ENCODE results near the gene WDFY1.
A peak's percentile ranks its signal among the peaks of the same experiment; 100 is the strongest.

The WDFY1 gene, protein sequence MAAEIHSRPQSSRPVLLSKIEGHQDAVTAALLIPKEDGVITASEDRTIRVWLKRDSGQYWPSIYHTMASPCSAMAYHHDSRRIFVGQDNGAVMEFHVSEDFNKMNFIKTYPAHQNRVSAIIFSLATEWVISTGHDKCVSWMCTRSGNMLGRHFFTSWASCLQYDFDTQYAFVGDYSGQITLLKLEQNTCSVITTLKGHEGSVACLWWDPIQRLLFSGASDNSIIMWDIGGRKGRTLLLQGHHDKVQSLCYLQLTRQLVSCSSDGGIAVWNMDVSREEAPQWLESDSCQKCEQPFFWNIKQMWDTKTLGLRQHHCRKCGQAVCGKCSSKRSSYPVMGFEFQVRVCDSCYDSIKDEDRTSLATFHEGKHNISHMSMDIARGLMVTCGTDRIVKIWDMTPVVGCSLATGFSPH

DNA sequence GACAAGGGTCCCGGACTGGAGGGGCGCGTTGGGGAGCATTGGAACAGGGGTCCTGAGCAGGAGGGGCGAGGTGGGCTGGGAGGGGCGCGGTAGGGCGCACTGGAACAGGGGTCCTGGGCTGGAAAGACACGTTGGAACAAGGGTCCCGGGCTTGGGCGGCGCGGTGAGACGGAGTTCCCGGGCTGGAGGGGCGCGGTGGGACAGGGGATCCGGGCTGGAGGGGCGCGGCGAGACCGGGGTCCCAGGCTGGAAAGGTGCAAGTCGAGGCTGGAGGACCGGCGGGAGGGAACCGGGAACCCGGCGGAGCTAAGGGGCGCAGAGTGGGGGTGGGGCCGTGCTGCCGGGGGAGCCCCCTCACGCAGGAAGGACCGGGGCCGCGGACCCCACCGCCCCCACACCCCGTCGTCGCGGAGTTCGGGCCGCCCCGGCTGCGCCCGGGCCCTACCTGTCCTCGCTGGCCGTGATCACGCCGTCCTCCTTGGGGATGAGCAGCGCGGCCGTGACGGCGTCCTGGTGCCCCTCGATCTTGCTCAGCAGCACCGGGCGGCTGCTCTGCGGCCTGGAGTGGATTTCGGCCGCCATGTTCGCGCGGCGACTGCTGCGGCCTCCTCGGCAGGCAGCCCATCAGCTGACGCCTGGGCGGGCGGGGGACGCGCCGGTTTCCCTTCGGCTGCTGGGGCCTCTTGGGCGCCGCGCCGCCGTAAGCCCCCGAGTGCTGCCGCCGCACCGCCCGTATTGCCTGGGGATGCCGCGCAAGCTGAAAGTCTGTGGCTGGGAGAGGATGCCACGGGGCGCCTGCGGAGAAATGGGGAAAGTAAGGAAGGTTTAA is at the start of gene WDFY1:
TSS of gene WDFY1 (minus strand) at position 633 of the 829 bp plus-strand sequence. CDS start at position 582, 51 bp downstream.
- TF ChIP-seq JUND (IDR thresholded peaks at IDR 0.05; ENCODE audit: low read depth), result no peak
- DNase-seq (ENCODE audit: low read depth in 1 of 2, low spot score in 1 of 2), result peak; percentile 84 to 87
- in situ Hi-C loops (cut with HindIII; ENCODE audit: low pct_unique_long_range_greater_than_20kb, low sequenced_read_pairs), result no loop called here

DNA sequence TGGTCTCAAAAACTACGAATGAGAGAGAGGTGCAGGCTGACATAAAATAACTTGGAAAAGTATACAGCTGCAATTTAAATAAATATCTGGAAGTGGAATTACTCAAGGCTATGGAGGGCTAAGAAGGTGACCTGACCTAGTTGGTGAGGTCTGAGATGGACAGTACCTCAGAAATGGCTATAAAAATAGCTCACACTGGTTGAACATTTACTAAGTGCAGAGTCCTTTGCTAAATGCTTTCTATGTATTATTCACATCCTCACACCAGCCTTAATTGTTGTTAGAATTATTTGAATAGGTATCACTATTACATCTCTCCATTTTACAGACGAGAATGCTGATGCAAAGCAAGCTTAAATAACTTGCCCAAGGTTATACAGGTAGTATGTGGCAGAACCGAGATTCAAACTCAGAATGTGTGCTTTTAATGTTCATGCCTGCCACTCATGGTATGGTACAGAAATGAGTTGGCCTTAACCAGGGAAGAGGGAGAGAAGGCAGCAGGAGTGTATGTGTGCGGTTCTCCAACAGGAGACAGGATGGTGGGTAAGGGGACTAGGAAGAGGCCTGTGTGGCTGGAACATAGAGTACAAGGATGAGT is 49.5 kb upstream of the WDFY1 start:
- DNase-seq (ENCODE audit: low read depth in 1 of 2, low spot score in 1 of 2), result no peak
- in situ Hi-C loops (cut with HindIII; ENCODE audit: low pct_unique_long_range_greater_than_20kb, low sequenced_read_pairs), result no loop called here
- no peak for TF ChIP-seq JUND (IDR thresholded peaks at IDR 0.05; ENCODE audit: low read depth)

DNA sequence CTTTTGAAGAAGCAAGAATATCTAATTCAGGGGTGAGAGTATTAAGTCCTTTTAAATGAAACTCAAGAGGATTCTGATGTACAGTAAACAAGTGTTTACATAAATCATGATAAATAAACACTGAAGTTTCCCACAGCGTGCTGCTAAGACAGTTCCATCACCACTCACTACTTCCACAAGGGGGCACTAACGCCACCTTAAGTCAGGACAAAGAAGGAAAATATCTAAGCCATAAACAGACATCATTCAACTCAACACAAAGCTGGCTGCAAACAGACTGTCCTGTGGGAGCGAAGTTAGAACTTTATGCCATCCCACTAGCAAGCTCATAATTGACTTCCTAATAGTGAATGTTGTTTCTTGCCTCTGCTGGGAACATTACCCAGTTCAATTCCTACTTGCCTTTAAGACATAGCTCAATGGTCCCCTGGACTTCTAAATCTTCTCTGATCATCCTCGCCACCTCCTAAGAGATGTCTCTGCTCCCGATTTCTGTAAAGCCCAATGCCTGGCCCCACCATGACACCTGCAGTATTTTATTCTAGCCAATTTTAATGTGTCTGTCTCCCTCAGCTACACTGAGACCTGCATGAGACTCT is 48.6 kb upstream of the WDFY1 start:
- TF ChIP-seq JUND (IDR thresholded peaks at IDR 0.05; ENCODE audit: low read depth), result no peak
- DNase-seq (ENCODE audit: low read depth in 1 of 2, low spot score in 1 of 2), result peak; percentile 33 to 73
- in situ Hi-C loops (cut with HindIII; ENCODE audit: low pct_unique_long_range_greater_than_20kb, low sequenced_read_pairs), result no loop called here

DNA sequence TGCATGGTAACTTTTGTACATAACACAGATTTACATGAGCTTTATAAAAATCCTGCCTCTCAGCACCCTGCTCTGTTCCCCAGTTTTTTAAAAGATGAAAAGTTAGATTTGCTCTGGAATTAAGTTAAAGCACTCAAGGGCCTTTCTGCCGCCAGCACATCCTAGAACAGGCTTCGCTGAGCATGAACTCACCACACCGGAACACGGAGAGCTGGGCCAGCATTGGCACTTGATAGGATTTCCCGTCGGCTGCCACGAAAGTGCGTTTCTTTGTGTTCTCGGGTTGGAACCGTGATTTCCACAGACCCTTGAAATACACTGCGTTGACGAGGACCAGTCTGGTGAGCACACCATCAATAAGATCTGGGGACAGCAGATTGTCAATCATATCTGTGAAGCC is 46.5 kb upstream of the WDFY1 start:
- no peak for TF ChIP-seq JUND (IDR thresholded peaks at IDR 0.05; ENCODE audit: low read depth)
- in situ Hi-C loops (cut with HindIII; ENCODE audit: low pct_unique_long_range_greater_than_20kb, low sequenced_read_pairs), result no loop called here
- no peak for DNase-seq (ENCODE audit: low read depth in 1 of 2, low spot score in 1 of 2)

DNA sequence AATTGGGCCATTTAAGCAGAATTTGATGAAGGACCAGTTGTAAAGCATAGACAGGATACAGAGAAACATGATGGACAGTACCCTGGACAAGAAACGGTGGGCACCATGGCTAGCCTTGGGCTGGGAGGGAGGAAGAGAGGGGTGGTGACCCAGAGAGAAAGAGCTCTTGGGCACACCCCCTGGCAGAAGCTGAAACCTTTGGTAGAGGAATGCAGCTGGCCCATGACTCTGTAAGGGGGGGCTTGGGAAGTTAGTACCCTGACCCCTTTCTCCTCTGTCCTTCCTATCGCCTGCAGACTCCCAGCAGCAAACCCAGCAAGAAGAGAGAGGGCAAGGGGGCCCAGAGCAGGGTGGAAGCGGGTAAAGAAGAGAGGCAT is 44.7 kb upstream of the WDFY1 start:
- in situ Hi-C loops (cut with HindIII; ENCODE audit: low pct_unique_long_range_greater_than_20kb, low sequenced_read_pairs), result no loop called here
- no peak for DNase-seq (ENCODE audit: low read depth in 1 of 2, low spot score in 1 of 2)
- TF ChIP-seq JUND (IDR thresholded peaks at IDR 0.05; ENCODE audit: low read depth), result no peak

DNA sequence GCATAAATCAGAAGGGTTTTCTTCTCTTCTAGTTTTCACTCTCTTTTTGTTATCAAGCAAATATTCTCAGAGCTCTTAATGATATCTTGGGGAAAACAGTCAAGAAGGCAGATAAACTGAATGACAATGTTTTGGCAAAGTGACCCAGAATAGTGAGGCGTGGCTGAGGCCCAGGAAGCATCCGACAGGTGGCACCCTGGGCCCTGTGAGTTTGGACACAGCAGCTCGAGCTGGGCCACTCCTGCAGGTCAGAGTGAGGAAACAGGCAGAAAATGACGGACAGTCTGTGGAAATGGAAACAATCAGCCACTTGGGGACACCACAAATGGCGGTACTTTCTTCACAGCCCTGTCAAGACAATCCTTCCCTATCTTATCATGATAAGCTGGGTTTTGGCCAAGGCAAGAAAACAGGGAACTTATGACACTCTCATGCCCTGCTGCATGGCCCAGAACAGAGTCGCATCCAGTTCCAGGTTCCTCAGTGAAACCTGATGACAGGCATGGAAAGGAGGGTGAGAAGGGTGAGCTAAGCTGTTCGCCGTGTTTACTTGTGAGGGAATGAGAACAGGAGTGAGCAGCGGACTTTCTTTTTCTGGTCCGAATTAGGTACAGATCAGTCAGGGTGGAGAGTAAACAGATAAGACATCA is 44.2 kb upstream of the WDFY1 start:
- peak; percentile 9 to 74 for DNase-seq (ENCODE audit: low read depth in 1 of 2, low spot score in 1 of 2)
- in situ Hi-C loops (cut with HindIII; ENCODE audit: low pct_unique_long_range_greater_than_20kb, low sequenced_read_pairs), result no loop called here
- no peak for TF ChIP-seq JUND (IDR thresholded peaks at IDR 0.05; ENCODE audit: low read depth)

DNA sequence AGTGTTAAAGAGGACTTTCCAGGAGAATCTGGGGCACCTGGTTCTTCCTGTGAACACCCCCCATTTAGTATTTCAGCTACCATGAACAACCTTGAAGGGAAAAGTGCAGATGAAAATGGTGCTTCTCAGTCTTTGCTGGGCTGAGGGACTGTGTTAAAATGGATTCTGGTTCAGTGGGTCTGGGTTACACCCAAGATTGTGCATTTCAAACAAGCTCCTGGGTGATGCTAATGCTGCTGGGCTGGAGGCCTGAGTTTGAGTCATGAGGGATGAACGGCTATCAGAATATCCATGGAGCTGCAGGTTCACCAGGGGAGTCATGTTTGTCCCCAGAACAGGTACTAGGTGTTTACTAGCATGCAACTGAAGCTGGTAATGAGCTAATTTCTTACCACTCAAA is 36.1 kb upstream of the WDFY1 start:
- DNase-seq (ENCODE audit: low read depth in 1 of 2, low spot score in 1 of 2), result no peak
- TF ChIP-seq JUND (IDR thresholded peaks at IDR 0.05; ENCODE audit: low read depth), result no peak
- in situ Hi-C loops (cut with HindIII; ENCODE audit: low pct_unique_long_range_greater_than_20kb, low sequenced_read_pairs), result no loop called here

DNA sequence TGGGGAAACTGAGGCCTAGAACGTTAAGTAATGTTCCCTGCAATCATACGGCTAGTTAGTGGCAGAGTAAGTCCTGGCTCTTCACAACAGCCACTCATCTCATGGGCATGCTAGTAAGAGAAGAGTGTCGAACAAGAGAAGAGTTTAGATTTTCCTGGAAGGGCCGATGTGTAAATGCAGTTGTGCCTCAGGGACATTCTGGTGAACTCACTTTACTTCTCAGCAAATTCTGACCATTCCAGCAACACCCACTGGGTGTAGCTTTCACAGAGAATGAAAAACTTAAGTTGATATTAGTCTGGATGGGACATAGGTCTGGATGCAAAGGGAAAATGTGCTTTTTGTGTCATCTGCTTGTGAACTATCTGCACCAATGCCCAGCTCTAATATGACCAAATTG is 35.7 kb upstream of the WDFY1 start:
- no peak for DNase-seq (ENCODE audit: low read depth in 1 of 2, low spot score in 1 of 2)
- TF ChIP-seq JUND (IDR thresholded peaks at IDR 0.05; ENCODE audit: low read depth), result no peak
- in situ Hi-C loops (cut with HindIII; ENCODE audit: low pct_unique_long_range_greater_than_20kb, low sequenced_read_pairs), result no loop called here

DNA sequence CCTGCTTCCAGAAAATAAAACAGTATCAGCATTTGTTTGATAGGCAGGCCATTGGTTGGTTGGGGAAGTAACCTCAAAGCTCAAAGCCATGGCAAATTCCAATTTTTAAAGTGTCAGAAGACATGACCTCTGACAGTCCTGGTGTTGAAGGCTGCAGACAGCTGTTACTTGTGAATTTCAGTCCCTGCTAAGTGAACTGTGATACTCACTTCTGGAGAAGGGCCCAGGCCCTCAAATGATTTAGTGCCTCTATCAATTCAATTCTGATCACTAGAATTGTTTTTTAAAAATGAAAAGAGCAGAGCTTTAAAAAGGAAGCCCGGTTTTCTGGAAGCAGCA is 35.2 kb upstream of the WDFY1 start:
- no peak for DNase-seq (ENCODE audit: low read depth in 1 of 2, low spot score in 1 of 2)
- TF ChIP-seq JUND (IDR thresholded peaks at IDR 0.05; ENCODE audit: low read depth), result no peak
- in situ Hi-C loops (cut with HindIII; ENCODE audit: low pct_unique_long_range_greater_than_20kb, low sequenced_read_pairs), result no loop called here

DNA sequence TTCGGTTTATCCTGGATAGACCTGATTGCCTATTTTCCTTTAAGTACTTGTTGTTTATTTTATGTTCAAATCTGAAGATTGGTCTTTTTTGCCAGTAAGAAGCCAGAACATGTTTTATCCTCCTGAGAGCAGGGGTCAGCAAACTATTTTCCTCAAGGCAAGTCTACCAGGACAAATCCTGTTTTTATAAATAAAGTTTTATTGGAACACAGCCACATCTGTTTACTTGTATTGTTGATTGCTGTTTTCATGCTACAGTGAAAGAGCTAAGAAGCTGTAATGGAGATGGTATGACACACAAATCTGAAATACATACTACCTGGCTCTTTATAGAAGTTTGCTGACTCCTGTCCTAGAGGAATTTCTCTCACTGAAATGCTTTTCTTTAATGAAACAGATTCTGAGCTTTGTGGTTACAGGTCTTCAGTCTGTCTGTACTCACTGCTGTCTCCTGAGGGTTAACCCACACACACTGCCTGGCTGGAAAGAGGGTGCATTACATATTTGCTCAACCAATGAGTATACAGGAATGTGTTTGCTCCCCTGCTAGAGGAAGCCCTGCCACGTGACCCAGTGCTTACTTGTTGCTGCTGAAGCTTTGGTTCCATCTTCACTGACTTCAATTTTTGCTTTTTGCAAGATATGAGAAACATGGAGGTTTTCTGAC is 34.7 kb upstream of the WDFY1 start:
- no peak for DNase-seq (ENCODE audit: low read depth in 1 of 2, low spot score in 1 of 2)
- no peak for TF ChIP-seq JUND (IDR thresholded peaks at IDR 0.05; ENCODE audit: low read depth)
- in situ Hi-C loops (cut with HindIII; ENCODE audit: low pct_unique_long_range_greater_than_20kb, low sequenced_read_pairs), result no loop called here

DNA sequence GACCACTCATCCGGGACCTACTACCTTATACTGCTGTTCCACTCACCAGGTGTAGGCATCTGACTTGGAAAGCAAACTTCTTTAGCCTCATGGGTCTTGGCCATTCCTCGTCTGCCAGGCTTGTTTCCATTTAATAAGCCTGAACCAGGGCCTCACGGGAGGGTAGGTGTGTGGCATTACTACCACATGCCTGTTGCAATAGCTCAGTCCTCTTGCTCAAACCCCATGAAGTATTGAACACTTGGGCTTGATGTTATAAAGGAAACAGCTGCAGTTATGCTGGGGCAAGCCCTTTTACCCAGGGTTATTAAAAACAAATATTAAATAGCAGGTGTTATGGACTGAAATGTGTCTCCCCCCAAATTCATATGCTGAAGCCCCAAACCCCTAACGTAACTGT is 33.3 kb upstream of the WDFY1 start:
- in situ Hi-C loops (cut with HindIII; ENCODE audit: low pct_unique_long_range_greater_than_20kb, low sequenced_read_pairs), result no loop called here
- no peak for TF ChIP-seq JUND (IDR thresholded peaks at IDR 0.05; ENCODE audit: low read depth)
- no peak for DNase-seq (ENCODE audit: low read depth in 1 of 2, low spot score in 1 of 2)

Data from T47D (cell line).